Astrocyte (in vitro differentiated cells and primary cell): ENCODE results near the gene IL13.

ENCODE experiments used
- CTCF ChIP-seq: IDR thresholded peaks from 2 replicates; pipeline ENCODE4 v1.5.1; 2011; ENCODE audit warnings: low read depth, mild to moderate bottlenecking, inconsistent platforms, low read length, moderate library complexity; ENCODE audit not compliant: insufficient read depth
- EZH2 ChIP-seq: IDR thresholded peaks from 2 replicates; pipeline ENCODE4 v1.6.1; 2012; ENCODE audit warnings: mild to moderate bottlenecking, low read length, inconsistent platforms; ENCODE audit not compliant: insufficient read depth

- TF ChIP-seq CTCF (no peak), EZH2 (no peak)
Measured at GRCh38 chr5:132653716-132654115, 4.3 kb upstream of the IL13 start.
